RWPE2 (cell line): ENCODE results near the gene TTC28.

Experiments
- ATAC-seq: fragments of 200-7000 bp; cut with Tn5 transposase; 3 replicates; pipeline ENCODE4 v1.9.1; 2021; ENCODE audit warnings: low read depth
- DNase-seq: peaks from one replicate; pipeline ENCODE4 v3.0.0-alpha.2; 2020; ENCODE audit warnings: low spot score
- H3K27ac ChIP-seq: fragments of 450-650 bp; 2 replicates; pipeline ENCODE4 v1.5.1; 2017; ENCODE audit warnings: mild to moderate bottlenecking; ENCODE audit not compliant: poor library complexity, severe bottlenecking
- H3K27me3 ChIP-seq: fragments of 250-450 bp; sonication (Bioruptor Pico); 2 replicates; pipeline ENCODE4 v1.5.1; 2021; ENCODE audit warnings: mild to moderate bottlenecking, moderate library complexity; ENCODE audit not compliant: insufficient read depth, poor library complexity, severe bottlenecking
- H3K36me3 ChIP-seq: fragments of 250-450 bp; sonication (Bioruptor Pico); 2 replicates; pipeline ENCODE4 v1.5.1; 2020; ENCODE audit warnings: low read depth, mild to moderate bottlenecking, moderate library complexity
- H3K4me1 ChIP-seq: fragments of 250-450 bp; sonication (Bioruptor Pico); 2 replicates; pipeline ENCODE4 v1.5.1; 2021; ENCODE audit warnings: mild to moderate bottlenecking, moderate library complexity; ENCODE audit not compliant: insufficient read depth, poor library complexity, severe bottlenecking
- H3K4me3 ChIP-seq: fragments of 250-450 bp; sonication (Bioruptor Pico); 2 replicates; pipeline ENCODE4 v1.5.1; 2021; ENCODE audit warnings: mild to moderate bottlenecking, moderate library complexity; ENCODE audit not compliant: severe bottlenecking
- H3K9me3 ChIP-seq: fragments of 250-450 bp; sonication (Bioruptor Pico); 2 replicates; pipeline ENCODE4 v1.5.1; 2021; ENCODE audit warnings: mild to moderate bottlenecking, moderate library complexity; ENCODE audit not compliant: severe bottlenecking
- TF ChIP-seq, protein P1 (sequence below): fragments of 450-650 bp; IDR thresholded peaks from one replicate; pipeline ENCODE4 v1.5.1; 2017; ENCODE audit warnings: mild to moderate bottlenecking, moderate library complexity; ENCODE audit not compliant: poor library complexity, severe bottlenecking

The TTC28 gene

DNA sequence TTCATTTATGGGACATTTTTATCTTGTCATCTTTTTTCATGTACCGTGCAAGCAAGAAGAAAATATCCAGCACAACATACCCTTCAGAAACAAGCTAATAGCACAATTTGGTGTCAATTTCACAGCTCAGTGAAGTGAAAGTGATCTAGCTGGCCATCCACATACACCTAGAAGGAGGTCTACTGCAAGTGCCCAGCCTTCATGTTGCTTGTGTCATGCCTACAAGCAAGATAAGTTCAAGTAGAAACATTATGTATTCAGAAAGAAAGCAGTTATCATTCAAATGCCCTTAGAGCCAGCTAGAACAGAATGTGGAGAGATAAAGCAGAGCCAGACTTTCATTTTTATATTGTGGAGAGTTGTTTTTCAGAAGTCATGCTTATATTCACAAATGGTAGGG is 434.9 kb downstream of the TTC28 start:
- H3K36me3 ChIP-seq, result no peaks in the 10 kb centered on the region
- no peaks in the 10 kb centered on the region for H3K9me3 ChIP-seq
- TF ChIP-seq, protein P1, sequence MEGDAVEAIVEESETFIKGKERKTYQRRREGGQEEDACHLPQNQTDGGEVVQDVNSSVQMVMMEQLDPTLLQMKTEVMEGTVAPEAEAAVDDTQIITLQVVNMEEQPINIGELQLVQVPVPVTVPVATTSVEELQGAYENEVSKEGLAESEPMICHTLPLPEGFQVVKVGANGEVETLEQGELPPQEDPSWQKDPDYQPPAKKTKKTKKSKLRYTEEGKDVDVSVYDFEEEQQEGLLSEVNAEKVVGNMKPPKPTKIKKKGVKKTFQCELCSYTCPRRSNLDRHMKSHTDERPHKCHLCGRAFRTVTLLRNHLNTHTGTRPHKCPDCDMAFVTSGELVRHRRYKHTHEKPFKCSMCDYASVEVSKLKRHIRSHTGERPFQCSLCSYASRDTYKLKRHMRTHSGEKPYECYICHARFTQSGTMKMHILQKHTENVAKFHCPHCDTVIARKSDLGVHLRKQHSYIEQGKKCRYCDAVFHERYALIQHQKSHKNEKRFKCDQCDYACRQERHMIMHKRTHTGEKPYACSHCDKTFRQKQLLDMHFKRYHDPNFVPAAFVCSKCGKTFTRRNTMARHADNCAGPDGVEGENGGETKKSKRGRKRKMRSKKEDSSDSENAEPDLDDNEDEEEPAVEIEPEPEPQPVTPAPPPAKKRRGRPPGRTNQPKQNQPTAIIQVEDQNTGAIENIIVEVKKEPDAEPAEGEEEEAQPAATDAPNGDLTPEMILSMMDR, result no peak
- ATAC-seq, result no peak
- no peak overlapping the region for H3K4me3 ChIP-seq
- peaks cover 3% of the 10 kb centered on the region for H3K27me3 ChIP-seq
- H3K27ac ChIP-seq, result no peak overlapping the region
- DNase-seq, result no peak
- H3K4me1 ChIP-seq, result no peaks in the 10 kb centered on the region

DNA sequence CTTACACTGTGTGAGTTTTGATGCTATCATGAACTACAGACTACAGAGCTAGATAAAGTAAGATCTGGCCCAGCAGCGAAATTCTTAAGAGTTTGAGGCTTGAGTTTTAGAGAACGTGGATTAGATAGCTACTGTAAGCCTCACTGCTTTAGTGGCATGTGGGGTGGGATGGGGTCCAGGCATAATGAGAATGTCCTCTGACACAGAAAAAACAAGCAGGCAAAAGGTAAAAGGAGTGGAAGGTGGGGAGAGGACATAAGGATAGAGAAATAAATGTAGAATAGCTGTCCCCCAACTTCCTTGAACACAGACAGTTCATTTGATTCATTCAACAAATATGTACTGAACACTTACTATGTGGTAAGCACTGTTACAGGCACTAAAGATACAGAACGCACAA is 436.1 kb downstream of the TTC28 start:
- Histone ChIP-seq H3K36me3 (no peaks in the 10 kb centered on the region), H3K9me3 (no peaks in the 10 kb centered on the region), H3K27me3 (peaks cover 4% of the 10 kb centered on the region), H3K27ac (no peak overlapping the region), H3K4me3 (no peak overlapping the region), H3K4me1 (no peaks in the 10 kb centered on the region)
- no peak for DNase-seq
- TF ChIP-seq, protein P1, result no peak
- no peak for ATAC-seq

DNA sequence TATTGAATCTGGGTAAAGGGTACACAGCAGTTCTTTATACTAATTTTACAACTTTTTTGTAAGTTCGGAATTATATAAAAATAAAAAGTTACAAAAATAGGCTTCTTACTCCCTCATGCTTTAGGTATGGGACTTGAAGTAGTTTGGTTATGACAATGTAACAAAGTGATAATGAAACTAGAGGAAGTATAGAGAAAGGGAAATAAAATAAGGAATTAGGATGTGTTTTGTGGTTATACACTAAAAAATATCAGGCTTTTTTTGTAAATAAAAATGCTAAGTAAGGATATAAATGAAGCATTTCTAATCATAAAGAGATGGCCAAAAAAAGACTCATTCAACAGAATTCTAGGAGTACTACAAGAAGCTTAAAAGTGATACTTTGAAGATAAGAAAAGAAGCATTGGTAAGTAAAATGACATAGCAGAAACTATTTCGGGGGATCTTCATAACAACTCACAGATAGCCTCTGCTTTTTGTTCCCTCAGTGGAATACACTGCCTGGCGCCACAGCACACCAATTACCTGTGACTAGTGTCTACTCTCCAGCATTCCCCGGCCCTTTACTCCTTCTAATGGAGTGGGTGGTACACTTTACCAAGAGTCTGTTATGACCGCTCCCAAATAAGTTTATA is 437.9 kb downstream of the TTC28 start:
- DNase-seq (no peak), ATAC-seq (no peak)
- TF ChIP-seq, protein P1, result no peak
- Histone ChIP-seq H3K4me1 (no peaks in the 10 kb centered on the region), H3K4me3 (no peak overlapping the region), H3K27ac (no peak overlapping the region), H3K27me3 (peaks cover 4% of the 10 kb centered on the region), H3K36me3 (no peaks in the 10 kb centered on the region), H3K9me3 (no peaks in the 10 kb centered on the region)

DNA sequence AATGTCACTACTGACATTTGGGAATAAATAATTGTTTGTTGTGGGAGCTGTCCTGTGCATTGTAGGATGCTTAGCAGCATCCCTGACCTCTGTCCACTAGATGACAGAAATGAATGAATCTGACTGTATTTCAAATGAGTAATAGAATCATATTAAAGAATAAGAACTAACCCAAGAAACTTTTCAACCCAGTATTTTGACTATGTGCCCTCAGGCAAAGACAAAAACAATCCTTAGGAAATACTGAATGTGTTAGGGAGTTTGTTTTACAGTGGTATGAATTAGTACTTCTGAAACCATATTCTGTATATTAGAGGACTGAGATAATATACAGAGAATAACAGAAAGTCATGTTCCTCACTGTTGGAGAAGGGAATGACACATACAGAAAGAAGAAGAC is 439.7 kb downstream of the TTC28 start:
- DNase-seq (no peak), ATAC-seq (no peak)
- no peaks in the 10 kb centered on the region for H3K36me3 ChIP-seq
- peaks cover 4% of the 10 kb centered on the region for H3K27me3 ChIP-seq
- TF ChIP-seq, protein P1, result no peak
- H3K4me3 ChIP-seq, result no peak overlapping the region
- H3K27ac ChIP-seq, result no peak overlapping the region
- no peaks in the 10 kb centered on the region for H3K4me1 ChIP-seq
- no peaks in the 10 kb centered on the region for H3K9me3 ChIP-seq

DNA sequence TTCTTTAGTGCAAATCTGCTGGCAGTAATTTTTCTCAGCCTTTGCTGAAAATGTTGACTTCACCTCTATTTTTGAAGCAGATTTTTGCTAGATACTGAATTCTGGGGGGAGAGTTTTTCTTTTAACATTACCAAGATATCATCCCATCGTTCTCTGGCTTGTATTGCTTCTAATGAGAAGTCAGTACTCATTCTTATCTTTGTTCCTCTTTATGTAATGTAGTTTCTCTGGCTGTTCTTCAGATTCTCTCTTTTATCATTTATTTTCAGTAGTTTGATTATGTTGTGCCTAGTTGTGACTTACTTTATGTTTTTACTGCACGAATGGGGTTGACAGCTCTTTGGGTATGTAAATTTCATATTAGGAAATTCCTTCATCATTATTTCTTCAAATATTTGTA is 441.9 kb downstream of the TTC28 start:
- Histone ChIP-seq H3K36me3 (no peaks in the 10 kb centered on the region), H3K27me3 (peaks cover 4% of the 10 kb centered on the region), H3K9me3 (no peaks in the 10 kb centered on the region), H3K4me1 (no peaks in the 10 kb centered on the region), H3K27ac (no peak overlapping the region), H3K4me3 (no peak overlapping the region)
- DNase-seq (no peak), ATAC-seq (no peak)
- TF ChIP-seq, protein P1, result no peak
